HG03095 (cell line): ENCODE results near the gene EMID1.

ENCODE experiments used
- ATAC-seq: cut with Tn5 transposase; IDR thresholded peaks from one replicate; pipeline ENCODE4 v1.9.1; 2021; ENCODE audit warnings: moderate library complexity; ENCODE audit not compliant: unreplicated experiment

EMID1 gene

DNA sequence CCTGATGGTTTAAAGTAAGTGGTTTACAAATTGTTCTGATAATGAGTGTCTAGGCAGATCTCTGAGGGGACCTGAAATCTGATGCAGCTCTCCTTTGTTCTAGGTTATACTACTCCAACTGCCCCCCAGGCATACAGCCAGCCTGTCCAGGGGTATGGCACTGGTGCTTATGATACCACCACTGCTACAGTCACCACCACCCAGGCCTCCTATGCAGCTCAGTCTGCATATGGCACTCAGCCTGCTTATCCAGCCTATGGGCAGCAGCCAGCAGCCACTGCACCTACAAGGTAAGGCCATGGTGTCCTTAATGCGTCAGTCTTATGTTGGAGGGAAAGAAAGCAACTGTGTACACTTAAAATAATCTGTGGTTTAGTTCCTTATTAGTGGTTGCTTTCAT is 72.2 kb downstream of the EMID1 start:
- ATAC-seq, result no peak

DNA sequence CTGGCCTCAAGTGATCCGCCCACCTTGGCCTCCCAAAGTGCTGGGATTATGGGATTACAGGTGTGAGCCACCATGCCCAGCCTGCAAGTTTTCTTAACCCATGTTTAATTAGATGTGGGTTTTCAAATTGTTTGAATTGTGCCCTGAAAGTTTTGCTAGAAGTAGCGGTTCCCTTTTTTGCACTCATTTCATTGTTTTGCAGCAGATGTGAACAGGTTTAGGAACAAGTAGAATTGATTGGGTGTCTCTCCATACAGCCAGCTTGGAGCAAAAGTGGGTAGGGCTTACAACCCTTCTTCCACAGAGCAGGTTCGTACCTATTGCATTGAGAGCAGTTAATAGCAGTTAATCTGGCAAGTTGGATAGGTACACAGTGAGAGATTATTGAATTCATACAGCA is 78.5 kb downstream of the EMID1 start:
- no peak for ATAC-seq

DNA sequence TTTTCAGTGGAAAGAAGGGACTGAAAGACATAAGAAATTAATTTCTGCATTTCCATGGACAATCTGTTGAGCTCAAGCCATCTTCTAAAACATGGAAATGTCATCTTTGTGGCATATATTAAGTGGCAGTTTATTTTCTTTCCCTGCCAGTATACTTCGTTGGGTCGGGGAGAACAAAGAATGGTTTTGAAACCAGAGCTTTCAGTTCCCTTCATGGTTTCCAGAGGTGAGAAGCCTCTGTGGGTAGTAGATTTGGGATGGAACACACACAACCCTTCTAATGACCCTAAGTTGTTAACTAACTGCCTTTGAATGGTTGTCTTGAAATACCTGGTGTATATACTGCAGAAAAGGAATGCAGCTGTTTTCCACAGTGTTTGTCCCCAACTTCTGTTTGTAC is 83.1 kb downstream of the EMID1 start:
- ATAC-seq, result no peak

DNA sequence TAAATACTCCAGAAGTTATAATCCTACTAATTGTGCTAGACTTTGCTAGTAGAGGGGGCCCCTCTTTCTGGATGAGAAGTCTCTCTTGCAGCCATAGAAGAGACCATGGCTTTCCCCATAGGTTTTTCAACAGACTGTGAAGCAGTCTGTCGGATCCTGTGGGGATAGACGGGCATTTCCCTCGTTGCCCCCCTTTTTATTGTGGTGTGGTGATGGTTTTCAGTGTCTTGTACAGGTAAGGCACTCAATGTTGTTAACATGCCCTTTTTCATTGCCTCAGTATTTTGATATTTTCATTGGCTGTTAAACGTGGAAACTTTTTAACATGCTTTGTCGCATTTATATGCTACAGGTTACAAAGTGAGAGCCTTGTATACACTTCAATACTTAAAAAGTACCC is 84.4 kb downstream of the EMID1 start:
- no peak for ATAC-seq

DNA sequence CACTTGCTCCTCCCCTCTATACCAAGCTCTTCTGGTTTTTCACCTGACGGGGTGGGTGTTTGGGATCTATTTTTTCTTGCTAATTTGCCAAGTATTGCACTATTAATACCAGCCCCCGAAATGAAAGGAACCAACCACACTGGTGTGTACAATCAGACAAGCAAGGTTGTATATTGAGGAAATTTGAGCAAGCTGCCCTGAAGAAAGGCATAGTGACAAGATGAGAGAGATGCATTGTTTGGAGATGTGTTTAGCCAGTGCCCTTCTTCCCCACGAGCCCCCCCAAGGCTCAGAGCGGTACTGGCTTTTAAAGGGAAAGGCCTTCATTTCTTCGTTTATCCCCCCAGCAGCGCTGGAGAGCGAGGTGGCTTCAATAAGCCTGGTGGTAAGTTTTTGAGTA is 85.5 kb downstream of the EMID1 start:
- ATAC-seq, result no peak

DNA sequence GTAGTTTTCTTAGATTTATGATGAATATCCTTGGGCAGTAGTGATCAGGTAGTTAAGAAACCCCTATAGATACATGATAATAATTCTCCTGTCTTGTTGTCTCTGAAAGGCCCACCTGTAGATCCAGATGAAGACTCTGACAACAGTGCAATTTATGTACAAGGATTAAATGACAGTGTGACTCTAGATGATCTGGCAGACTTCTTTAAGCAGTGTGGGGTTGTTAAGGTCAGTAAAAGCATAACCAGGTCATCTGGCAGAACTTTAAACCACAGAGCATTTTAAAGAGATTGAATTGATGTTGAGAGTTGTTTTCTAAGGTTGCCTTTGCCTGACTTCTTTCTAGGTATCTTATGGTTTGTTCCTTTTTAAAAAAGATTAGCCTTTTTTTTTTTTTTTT is 86.7 kb downstream of the EMID1 start:
- no peak for ATAC-seq

DNA sequence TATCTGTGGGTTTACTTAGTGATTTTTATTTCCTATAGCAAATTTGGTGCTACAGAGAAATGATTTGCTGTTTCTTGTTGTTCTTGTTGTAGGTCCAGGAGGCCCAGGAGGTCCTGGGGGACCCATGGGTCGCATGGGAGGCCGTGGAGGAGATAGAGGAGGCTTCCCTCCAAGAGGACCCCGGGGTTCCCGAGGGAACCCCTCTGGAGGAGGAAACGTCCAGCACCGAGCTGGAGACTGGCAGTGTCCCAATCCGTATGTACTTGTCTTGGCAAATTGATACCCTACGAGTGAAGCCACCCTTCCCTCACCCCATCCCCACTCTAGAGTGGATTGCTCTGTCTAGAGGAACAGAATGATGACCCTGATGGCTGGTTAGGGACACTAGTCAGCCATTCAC is 92.9 kb downstream of the EMID1 start:
- no peak for ATAC-seq

DNA sequence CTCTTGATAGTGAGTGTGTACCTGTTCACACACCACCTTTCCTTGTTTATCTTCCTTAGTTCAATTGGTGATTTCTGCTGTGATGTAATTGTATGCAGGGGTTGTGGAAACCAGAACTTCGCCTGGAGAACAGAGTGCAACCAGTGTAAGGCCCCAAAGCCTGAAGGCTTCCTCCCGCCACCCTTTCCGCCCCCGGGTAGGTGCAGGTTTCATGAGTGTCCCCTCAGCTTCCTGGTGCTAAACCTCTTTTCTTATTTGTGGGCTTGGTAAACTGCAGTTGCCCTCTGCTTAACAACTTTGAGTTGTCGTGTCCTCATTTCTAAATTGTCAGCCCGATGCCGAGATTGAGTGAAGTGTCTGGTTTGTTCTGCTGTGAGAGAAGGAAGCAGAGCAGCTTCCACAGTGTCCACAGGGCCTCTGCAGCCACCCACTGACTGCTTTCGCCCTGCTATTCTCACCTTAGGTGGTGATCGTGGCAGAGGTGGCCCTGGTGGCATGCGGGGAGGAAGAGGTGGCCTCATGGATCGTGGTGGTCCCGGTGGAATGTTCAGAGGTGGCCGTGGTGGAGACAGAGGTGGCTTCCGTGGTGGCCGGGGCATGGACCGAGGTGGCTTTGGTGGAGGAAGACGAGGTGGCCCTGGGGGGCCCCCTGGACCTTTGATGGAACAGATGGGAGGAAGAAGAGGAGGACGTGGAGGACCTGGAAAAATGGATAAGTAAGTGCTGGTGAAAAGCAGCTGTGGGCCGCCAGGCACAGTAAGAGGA is 93.6 kb downstream of the EMID1 start:
- no peak for ATAC-seq

DNA sequence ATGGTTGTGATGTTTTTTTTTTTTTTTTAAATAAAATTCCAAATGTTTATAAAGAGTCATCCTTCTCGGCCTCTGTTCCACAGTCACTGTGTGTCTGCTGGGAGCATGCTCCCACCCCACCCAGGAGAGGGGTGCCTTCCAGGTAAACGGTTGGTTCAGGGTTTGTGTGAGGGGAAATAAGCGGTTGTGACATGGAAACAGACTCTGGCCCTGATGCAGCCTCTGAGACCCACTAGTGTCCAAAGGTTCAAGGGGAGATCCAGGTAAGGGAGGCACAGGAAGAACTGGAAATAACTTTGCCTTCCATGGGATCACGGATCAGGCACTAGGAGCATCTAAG is 94.7 kb downstream of the EMID1 start:
- ATAC-seq, result no peak

DNA sequence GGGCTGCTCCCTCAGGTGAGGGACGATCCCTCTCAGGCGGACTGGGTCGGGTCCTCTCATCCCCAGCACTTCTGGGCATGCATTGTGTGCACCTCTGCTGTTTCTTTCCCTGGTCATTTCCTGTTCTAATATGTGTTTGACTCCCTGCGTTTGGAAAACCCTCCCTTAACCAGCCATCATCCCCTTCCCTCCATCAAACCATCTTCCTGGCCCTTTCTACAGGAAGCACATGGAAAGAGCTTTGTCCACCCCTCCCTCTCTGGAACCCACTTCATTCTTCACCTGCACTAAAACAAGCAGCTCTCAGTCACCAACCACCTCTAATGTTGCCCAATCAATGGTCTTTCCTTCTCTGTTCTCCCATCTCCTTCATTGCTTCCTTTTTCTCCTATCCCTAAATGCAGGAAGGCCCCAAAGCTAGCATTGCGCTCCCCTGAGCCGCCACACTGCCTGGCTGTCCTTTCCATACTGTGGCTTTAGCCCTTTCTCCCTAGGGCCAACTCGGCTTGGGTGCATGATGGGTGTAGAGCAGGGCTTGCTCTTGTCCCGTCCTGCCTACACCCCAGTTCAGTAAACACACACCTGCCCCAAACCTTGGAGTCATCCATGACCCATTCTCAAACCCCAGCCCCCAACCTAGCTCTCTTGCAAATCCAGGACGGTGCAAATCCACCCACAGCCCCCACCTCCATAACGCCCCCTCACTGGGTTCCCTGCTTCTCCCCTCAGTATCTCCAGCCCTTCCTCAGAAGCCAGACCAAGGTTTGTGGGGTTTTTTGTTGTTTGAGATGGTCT is 95.3 kb downstream of the EMID1 start:
- no peak for ATAC-seq

DNA sequence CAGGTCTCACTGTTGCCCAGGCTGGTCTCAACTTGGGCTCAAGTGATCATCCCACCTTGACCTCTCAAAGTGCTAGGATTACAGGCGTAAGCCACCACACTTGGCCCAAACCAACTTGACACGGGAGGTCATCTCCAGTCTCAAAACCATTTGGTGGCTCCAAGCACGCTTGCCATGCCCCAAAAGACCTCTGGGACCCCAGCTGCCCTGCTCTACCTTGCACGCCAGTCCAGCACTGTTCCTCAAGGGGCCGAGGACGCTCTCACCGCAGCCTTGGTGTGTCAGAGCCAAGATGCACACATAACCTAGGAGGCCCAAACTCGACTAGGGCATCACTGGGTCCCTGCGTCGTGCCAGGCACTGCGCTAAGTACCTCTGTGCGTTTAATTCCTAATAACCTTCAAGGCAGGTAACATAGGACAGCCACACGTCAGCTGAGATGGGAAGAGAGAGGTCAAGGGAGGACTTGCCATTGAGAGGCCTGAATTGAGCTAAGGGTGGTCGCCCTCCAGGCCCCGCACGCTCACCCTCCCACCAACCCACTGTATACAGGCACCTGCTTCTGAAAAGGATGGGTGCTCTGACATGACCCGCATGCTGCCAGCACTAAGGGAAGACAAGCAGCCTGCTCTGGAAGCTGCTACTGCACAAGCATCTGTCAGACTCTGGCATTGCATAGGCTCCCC is 96.2 kb downstream of the EMID1 start:
- ATAC-seq, result no peak

DNA sequence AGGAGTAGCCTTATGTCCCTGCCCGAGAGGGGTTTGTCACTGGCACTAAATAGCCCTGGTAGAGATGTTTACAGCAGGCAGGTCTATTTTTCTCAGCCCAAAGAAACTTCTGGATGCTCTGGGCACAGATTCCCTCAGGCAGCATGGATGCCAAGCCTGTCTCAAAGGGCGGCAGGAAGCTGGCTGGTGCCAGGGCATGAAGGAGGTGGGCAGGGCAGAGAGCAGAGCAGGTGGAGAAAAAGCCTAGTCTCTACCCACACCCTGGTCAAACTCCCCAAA is 96.6 kb downstream of the EMID1 start:
- ATAC-seq, result no peak

DNA sequence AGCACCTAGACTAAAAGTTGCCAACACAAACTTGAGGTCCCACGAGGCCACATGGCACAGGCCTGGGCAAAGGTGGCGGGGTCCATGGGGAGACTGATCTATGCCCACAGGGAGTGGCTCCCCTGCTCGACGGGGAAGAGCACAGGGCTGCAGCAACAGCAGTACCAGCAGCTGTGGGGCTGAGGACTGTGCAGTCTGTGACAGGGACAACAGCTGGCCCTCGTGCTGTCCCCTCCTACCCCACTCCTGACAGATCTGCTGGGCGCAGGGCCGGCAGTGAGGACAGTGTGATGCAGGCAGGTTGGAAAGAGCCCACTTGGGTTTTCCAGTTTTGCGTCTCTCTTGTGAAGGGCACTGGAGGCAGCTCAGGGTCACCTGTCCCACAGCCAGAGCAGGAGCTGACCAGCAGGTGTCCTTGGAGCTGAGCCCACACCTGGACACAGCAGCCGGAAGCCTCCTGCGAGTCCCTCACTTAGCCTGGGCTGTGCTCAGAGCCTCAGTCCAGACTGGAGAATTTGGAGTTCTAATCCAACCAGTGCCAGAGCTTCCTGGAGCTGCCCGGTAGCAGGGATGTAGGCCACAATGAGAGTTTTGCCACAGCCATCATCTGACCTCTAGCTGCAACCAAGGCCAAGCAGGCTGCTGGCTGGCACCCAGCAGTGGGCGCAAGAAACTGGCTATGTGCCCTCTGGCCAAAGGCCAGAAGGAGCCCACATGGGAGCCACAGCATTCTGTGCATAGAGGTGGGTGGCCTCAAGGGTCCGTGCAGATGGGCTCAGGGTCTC is 97.2 kb downstream of the EMID1 start:
- ATAC-seq, result no peak

DNA sequence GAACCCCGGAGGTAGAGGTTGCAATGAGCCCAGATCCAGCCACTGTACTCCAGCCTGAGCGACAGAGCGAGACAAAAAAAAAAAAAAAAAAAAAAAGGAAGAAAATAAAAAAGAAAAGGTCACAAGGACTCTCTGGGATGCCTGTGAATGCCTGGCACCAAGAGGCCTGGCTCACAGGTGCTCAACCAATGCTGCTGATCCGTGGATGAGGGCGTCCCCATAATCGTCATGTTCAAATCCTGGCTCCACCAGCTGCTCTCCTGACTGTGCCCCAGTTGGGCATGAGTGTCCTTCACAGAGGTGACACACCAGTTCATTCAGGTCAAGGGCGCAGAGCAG is 100.1 kb downstream of the EMID1 start:
- ATAC-seq, result no peak

DNA sequence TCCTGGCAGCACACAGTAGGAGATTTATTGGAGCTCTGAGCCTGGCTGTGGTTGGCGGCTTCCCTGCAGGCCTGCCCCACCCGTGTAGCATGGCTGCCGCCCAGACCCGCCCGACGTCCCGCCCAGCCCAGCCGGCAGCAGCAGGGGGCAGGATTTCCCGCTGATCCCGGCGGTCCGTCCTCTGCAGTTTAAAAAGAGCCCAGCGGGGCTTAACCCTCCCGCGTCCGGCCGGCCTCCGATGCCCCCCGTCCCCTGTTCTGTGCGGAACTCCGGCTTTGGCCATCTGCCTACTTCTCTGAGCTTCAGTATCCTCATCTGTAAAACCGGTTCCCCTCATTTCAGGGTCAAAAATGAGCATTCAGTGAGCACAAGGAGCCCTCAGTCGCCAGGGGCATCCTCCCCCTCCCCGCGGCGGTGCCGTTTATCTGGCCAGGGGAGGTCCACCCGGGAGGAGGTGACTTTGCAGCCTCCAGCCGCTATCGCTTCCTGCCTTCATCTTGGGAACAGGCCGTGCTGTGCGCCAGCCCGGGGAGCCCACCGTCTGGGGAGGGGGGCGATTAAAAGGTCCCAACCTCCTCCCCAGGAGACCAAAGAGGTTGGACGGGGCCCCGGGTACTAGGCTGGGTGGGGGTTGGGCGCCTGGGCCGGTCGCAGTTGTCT is 100.6 kb downstream of the EMID1 start, which contains the start of gene GAS2L1:
Gene GAS2L1 (plus strand): TSS at position 476 of the 660 bp plus-strand sequence. CDS start 1,456 bp downstream, outside the sequence.
- ATAC-seq, result no peak

DNA sequence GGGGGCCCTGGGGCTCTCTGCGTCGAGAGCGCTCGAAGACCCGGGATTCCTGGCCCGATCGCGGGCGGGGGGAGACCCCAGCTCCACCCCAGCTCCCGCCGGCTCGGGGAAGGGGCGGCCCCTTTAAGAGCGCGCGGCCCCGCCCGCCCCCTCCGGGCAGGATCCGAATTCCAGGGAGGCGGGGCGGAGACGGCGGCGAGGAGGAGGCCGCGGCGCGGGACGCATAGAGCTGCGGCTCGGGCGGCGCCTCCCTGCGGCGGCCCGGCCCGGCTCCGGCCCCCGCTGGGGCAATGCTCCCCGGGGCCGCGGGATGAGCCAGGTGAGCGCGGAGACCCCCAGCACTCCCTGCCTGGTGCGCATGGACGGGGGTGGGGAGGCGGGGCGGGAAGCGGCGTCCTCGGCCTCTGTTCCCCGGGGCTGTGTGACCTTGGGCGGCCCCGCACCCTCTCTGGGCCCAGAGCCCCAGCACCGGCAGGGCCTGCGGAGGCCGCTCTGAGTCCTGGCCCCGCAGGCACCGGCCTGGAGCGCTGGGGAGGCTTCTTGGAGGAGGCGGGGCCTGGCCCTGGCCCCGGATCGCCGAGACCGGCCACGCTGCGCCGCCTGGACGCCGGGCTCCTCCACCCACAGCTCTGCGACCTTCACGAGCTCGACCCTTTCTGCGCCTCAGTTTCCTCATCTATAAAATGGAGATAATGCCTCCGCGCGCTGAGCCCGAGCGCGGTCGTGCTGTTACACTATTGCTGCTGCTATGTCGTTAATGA is 101.3 kb downstream of the EMID1 start:
- ATAC-seq, result no peak

DNA sequence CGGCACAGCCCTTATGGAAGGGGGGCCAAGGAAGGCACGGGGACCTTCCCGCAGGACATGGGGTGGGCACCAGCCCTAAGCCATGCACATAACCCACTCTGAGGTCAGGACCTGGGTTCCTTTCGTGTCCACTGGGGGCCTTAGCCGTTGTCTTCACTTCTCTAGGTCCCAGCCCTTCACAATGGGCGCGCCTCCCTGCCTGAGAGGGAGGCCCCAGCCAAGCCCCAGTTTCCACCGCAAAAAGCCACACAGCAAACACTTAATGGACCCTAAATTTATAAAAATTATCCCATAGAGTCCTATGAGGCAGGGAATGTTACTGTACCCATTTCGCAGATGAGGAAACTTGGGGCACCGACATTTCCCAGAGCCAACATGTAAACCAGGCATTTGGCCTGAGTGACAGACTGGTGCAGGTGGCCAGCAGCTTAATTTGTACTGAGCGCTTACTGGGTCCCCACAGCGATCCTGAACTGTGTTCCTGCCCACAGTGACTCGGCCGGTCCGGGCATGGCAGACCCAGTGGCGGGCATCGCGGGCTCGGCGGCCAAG is 102.0 kb downstream of the EMID1 start:
- no peak for ATAC-seq

DNA sequence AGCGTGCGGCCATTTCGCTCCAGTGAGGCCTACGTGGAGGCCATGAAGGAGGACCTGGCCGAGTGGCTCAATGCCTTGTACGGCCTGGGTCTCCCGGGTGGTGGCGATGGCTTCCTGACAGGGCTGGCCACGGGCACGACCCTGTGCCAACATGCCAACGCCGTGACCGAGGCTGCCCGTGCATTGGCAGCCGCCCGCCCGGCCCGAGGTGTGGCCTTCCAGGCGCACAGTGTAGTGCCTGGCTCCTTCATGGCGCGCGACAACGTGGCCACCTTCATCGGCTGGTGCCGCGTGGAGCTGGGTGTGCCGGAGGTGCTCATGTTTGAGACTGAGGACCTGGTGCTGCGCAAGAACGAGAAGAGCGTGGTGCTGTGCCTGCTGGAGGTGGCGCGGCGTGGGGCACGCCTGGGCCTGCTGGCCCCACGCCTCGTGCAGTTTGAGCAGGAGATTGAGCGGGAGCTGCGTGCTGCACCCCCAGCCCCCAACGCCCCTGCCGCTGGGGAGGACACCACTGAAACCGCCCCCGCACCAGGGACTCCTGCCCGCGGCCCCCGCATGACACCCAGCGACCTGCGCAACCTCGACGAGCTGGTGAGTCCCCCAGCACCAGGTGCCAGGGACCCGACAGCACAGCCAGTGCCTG is 102.6 kb downstream of the EMID1 start:
- no peak for ATAC-seq

DNA sequence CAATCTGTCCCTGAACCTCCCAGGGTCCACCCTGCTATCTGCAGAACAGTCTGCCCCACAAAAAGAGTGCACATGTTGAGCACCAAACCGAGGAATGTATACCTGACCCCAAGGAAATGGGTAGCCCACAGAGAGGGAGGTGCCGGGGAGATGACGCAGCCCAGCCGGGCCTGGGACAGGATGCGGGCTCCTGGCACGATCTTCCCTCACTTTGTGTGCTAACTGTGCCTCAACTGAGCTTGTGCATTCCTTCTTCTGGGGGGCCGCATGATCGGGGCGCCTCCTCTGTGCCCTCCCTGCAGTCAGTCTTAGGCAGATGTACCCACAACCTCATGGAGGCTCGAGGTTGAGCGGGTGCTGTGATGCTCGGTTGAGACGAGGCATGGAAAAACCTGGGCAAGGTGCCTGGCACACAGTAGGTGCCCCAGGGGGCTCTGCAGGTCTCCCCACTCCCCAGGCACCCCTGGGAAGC is 103.1 kb downstream of the EMID1 start:
- no peak for ATAC-seq
